Measurements from ENCODE around the gene KCNV2. TPM values are rescaled to one million over a fixed set of nuclear protein-coding genes. Genes with fewer than 3 reads are reported as not detected.

KCNV2 gene
- total and polyA plus RNA-seq, 10 donors, result not detected

- DNase-seq, result no peak
- no peak overlapping the region for H3K4me3 ChIP-seq
- no peaks in the 10 kb centered on the region for H3K36me3 ChIP-seq
- TF ChIP-seq POLR2A (IDR thresholded peaks at IDR 0.05) (no peak), POLR2AphosphoS5 (IDR thresholded peaks at IDR 0.05) (no peak), CTCF (IDR thresholded peaks at IDR 0.05 in 8 of 11, conservative IDR thresholded peaks at IDR 0.05 in 3 of 11) (no peak)
- intact Hi-C loops (cut with DNase I; ENCODE audit: low total_unique reads), result no loop called here
- peaks cover 0 to 16% (median 7%) of the 10 kb centered on the region in 6 donors for H3K4me1 ChIP-seq
- no peak overlapping the region for H3K27ac ChIP-seq
- H3K9me3 ChIP-seq, result no peaks in the 10 kb centered on the region
- no peaks in the 10 kb centered on the region for H3K27me3 ChIP-seq (replicated peaks in 1 of 7)
- WGBS, 5 donors, result 78 to 88% (median 83%) methylated on average over 4 of the region's 4 CpGs
These were observed 15.2 kb downstream of the KCNV2 start for GRCh38 chr9:2732492-2732891.

- intact Hi-C loops (cut with DNase I; ENCODE audit: low total_unique reads), result no loop called here
- Histone ChIP-seq H3K4me3 (no peak overlapping the region), H3K27me3 (replicated peaks in 1 of 7) (no peaks in the 10 kb centered on the region), H3K9me3 (no peaks in the 10 kb centered on the region), H3K27ac (no peak overlapping the region), H3K36me3 (peaks cover 0 to 18% (median 0%) of the 10 kb centered on the region in 6 donors), H3K4me1 (no peaks in the 10 kb centered on the region)
- DNase-seq, result no peak
- no peak for TF ChIP-seq POLR2A (IDR thresholded peaks at IDR 0.05)
- TF ChIP-seq CTCF (IDR thresholded peaks at IDR 0.05 in 8 of 11, conservative IDR thresholded peaks at IDR 0.05 in 3 of 11), result no peak
- TF ChIP-seq POLR2AphosphoS5 (IDR thresholded peaks at IDR 0.05), result no peak
These were observed 23.3 kb downstream of the KCNV2 start for GRCh38 chr9:2740616-2741015.

- H3K9me3 ChIP-seq, result no peaks in the 10 kb centered on the region
- peaks cover 0 to 28% (median 0%) of the 10 kb centered on the region in 6 donors for H3K36me3 ChIP-seq
- H3K4me1 ChIP-seq, result no peaks in the 10 kb centered on the region
- no peak overlapping the region for H3K4me3 ChIP-seq
- DNase-seq, result no peak
- TF ChIP-seq POLR2AphosphoS5 (IDR thresholded peaks at IDR 0.05) (no peak), POLR2A (IDR thresholded peaks at IDR 0.05) (no peak), CTCF (IDR thresholded peaks at IDR 0.05 in 8 of 11, conservative IDR thresholded peaks at IDR 0.05 in 3 of 11) (no peak)
- WGBS, 5 donors, result 88 to 94% (median 89%) methylated on average over 6 of the region's 6 CpGs
- H3K27ac ChIP-seq, result no peak overlapping the region
- no peaks in the 10 kb centered on the region for H3K27me3 ChIP-seq (replicated peaks in 1 of 7)
- intact Hi-C loops (cut with DNase I; ENCODE audit: low total_unique reads), result no loop called here
These were observed 24.3 kb downstream of the KCNV2 start for GRCh38 chr9:2741441-2742158.

GRCh38 chr9:2742214-2742613 lies 24.9 kb downstream of the KCNV2 start:
- Histone ChIP-seq H3K27ac (no peak overlapping the region), H3K9me3 (no peaks in the 10 kb centered on the region), H3K27me3 (replicated peaks in 1 of 7) (no peaks in the 10 kb centered on the region), H3K4me1 (no peaks in the 10 kb centered on the region), H3K4me3 (no peak overlapping the region), H3K36me3 (peaks cover 0 to 32% (median 0%) of the 10 kb centered on the region in 6 donors)
- intact Hi-C loops (cut with DNase I; ENCODE audit: low total_unique reads), result no loop called here
- no peak for DNase-seq
- 90 to 97% (median 96%) methylated on average over 7 of the region's 7 CpGs for WGBS, 5 donors
- TF ChIP-seq POLR2AphosphoS5 (IDR thresholded peaks at IDR 0.05) (no peak), CTCF (IDR thresholded peaks at IDR 0.05 in 8 of 11, conservative IDR thresholded peaks at IDR 0.05 in 3 of 11) (no peak)
